IMR-90 (cell line): Measurements from ENCODE around the gene FRYL. TPM values are rescaled to one million over a fixed set of nuclear protein-coding genes. Genes with fewer than 3 reads are reported as not detected.

Source experiments
- ATAC-seq: fragments of 200-7000 bp; cut with Tn5 transposase; 2 replicates; pipeline ENCODE4 v1.9.1; 2020; ENCODE audit warnings: low read depth, mild to moderate bottlenecking, moderate library complexity
- BruUV-seq: library from RNA; stranded (reverse); fragments of 400-500 nt; replicated peaks from 2 replicates; lab custom pipeline; 2021; lab: Mats Ljungman, UMichigan
- CTCF ChIA-PET: fragments of 300-600 bp; formaldehyde crosslinking; extraction: SDS; loops from one replicate; lab custom pipeline; 2021; ENCODE audit warnings: antibody characterized with exemption; lab: Yijun Ruan, JAX
- POLR2A ChIA-PET: fragments of 300-600 bp; sonication (Branson Sonifier 250); formaldehyde crosslinking; loops from one replicate; lab custom pipeline; 2022; ENCODE audit warnings: antibody characterized with exemption; ENCODE audit not compliant: unreplicated experiment; lab: Charles Lee
- DNase-seq: peaks from one replicate; pipeline ENCODE4 v3.0.0; 2013
- H2AFZ ChIP-seq: replicated peaks from 2 replicates; pipeline ENCODE3; 2013; ENCODE audit warnings: low read length, mild to moderate bottlenecking; ENCODE audit not compliant: poor library complexity
- H2AK5ac ChIP-seq: 2 replicates; pipeline ENCODE4 v1.6.1; 2013; ENCODE audit warnings: low read depth, low read length, inconsistent platforms
- H2AK9ac ChIP-seq: replicated peaks from 2 replicates; pipeline ENCODE3; 2013; ENCODE audit warnings: mild to moderate bottlenecking, low read depth, low read length, moderate library complexity; ENCODE audit not compliant: poor library complexity
- H2BK120ac ChIP-seq: 2 replicates; pipeline ENCODE4 v1.6.1; 2013; ENCODE audit warnings: low read depth, low read length, inconsistent platforms
- H2BK15ac ChIP-seq: 3 replicates; pipeline ENCODE4 v1.6.1; 2013; ENCODE audit warnings: low read depth, low read length, inconsistent platforms
- H2BK20ac ChIP-seq: 2 replicates; pipeline ENCODE4 v1.6.1; 2013; ENCODE audit warnings: low read depth, mild to moderate bottlenecking, inconsistent platforms, low read length, moderate library complexity
- H2BK5ac ChIP-seq: 2 replicates; pipeline ENCODE4 v1.6.1; 2013; ENCODE audit warnings: mild to moderate bottlenecking, low read depth, low read length, inconsistent platforms; ENCODE audit not compliant: poor library complexity, severe bottlenecking
- H3K14ac ChIP-seq: replicated peaks from 2 replicates; pipeline ENCODE4 v1.6.1; 2013; ENCODE audit warnings: low read depth, low read length, inconsistent platforms
- H3K18ac ChIP-seq: 2 replicates; pipeline ENCODE4 v1.6.1; 2013; ENCODE audit warnings: low read depth, low read length, control low read depth
- H3K23ac ChIP-seq: 2 replicates; pipeline ENCODE4 v1.6.1; 2013; ENCODE audit warnings: low read depth, low read length, inconsistent platforms
- H3K27ac ChIP-seq: 2 replicates; pipeline ENCODE4 v1.5.1; 2013; ENCODE audit warnings: mild to moderate bottlenecking, control low read depth, low read length; ENCODE audit not compliant: insufficient read depth
- H3K27me3 ChIP-seq: 2 replicates; pipeline ENCODE4 v1.6.1; 2013; ENCODE audit warnings: low read length; ENCODE audit not compliant: control insufficient read depth, insufficient read depth
- H3K36me3 ChIP-seq: 2 replicates; pipeline ENCODE4 v1.6.1; 2013; ENCODE audit warnings: low read length, mixed read lengths; ENCODE audit not compliant: control insufficient read depth, insufficient read depth
- H3K4ac ChIP-seq: 2 replicates; pipeline ENCODE4 v1.6.1; 2013; ENCODE audit warnings: low read depth, low read length, inconsistent platforms
- H3K4me1 ChIP-seq: 2 replicates; pipeline ENCODE4 v1.6.1; 2013; ENCODE audit warnings: low read length, mixed read lengths; ENCODE audit not compliant: control insufficient read depth, insufficient read depth
- H3K4me2 ChIP-seq: 2 replicates; pipeline ENCODE4 v1.6.1; 2013; ENCODE audit warnings: low read depth, mild to moderate bottlenecking, control low read depth, low read length, moderate library complexity
- H3K4me3 ChIP-seq: 2 replicates; pipeline ENCODE4 v1.5.1; 2013; ENCODE audit warnings: low read depth, mild to moderate bottlenecking, control low read depth, low read length, moderate library complexity; ENCODE audit not compliant: insufficient read depth
- H3K56ac ChIP-seq: 2 replicates; pipeline ENCODE4 v1.6.1; 2013; ENCODE audit warnings: low read length, inconsistent platforms; ENCODE audit not compliant: insufficient read depth; ENCODE audit errors: extremely low read depth
- H3K79me1 ChIP-seq, 2 experiments: 2 replicates each; pipeline ENCODE4 v1.6.1; 2013; ENCODE audit warnings: low read length in 2 of 2, inconsistent platforms in 1 of 2, low read depth in 1 of 2
- H3K9ac ChIP-seq: 2 replicates; pipeline ENCODE4 v1.6.1; 2013; ENCODE audit warnings: low read depth, low read length, control low read depth
- H3K9me1 ChIP-seq: 2 replicates; pipeline ENCODE4 v1.6.1; 2013; ENCODE audit warnings: low read length, inconsistent platforms; ENCODE audit not compliant: insufficient read depth
- H3K9me3 ChIP-seq: 2 replicates; pipeline ENCODE4 v1.6.1; 2013; ENCODE audit warnings: low read length; ENCODE audit not compliant: control insufficient read depth, insufficient read depth
- H4K20me1 ChIP-seq: 2 replicates; pipeline ENCODE4 v1.6.1; 2013; ENCODE audit warnings: low read length, inconsistent platforms; ENCODE audit not compliant: insufficient read depth
- H4K5ac ChIP-seq: 2 replicates; pipeline ENCODE4 v1.6.1; 2013; ENCODE audit warnings: mild to moderate bottlenecking, low read depth, low read length, control low read depth
- H4K8ac ChIP-seq, 2 experiments: 2 replicates each; pipeline ENCODE4 v1.6.1; 2013; ENCODE audit warnings: low read depth in 2 of 2, low read length in 2 of 2, control low read depth in 1 of 2, inconsistent platforms in 1 of 2
- H4K91ac ChIP-seq: 2 replicates; pipeline ENCODE4 v1.6.1; 2013; ENCODE audit warnings: low read depth, low read length, inconsistent platforms; ENCODE audit not compliant: insufficient read depth
- BHLHE40 ChIP-seq: fragments of 150-350 bp; IDR thresholded peaks from 2 replicates; pipeline ENCODE4 v1.6.1; 2016; ENCODE audit warnings: mild to moderate bottlenecking, low read depth, low read length
- CEBPB ChIP-seq: IDR thresholded peaks from 2 replicates; pipeline ENCODE4 v1.6.1; 2012; ENCODE audit warnings: low read depth, low read length, improper control_type of control experiment
- CHD1 ChIP-seq: IDR thresholded peaks from 2 replicates; pipeline ENCODE4 v1.6.1; 2012; ENCODE audit warnings: low read depth, low read length, improper control_type of control experiment
- ELK1 ChIP-seq: fragments of 150-350 bp; IDR thresholded peaks from 2 replicates; pipeline ENCODE4 v1.6.1; 2016; ENCODE audit warnings: low read depth, mild to moderate bottlenecking, low read length, moderate library complexity, borderline replicate concordance
- FOS ChIP-seq: fragments of 150-350 bp; IDR thresholded peaks from 2 replicates; pipeline ENCODE4 v1.6.1; 2016; ENCODE audit warnings: low read depth, low read length
- MAFK ChIP-seq: IDR thresholded peaks from 2 replicates; pipeline ENCODE4 v1.6.1; 2012; ENCODE audit warnings: low read depth, low read length, improper control_type of control experiment
- MAZ ChIP-seq: IDR thresholded peaks from 2 replicates; pipeline ENCODE4 v1.6.1; 2012; ENCODE audit warnings: low read depth, mild to moderate bottlenecking, low read length, improper control_type of control experiment, moderate library complexity, borderline replicate concordance
- MXI1 ChIP-seq: IDR thresholded peaks from 2 replicates; pipeline ENCODE4 v1.6.1; 2012; ENCODE audit warnings: low read depth, mild to moderate bottlenecking, low read length, moderate library complexity, borderline replicate concordance
- NFE2L2 ChIP-seq: fragments of 150-350 bp; IDR thresholded peaks from 2 replicates; pipeline ENCODE4 v1.6.1; 2016; ENCODE audit warnings: low read depth, mild to moderate bottlenecking, low read length
- POLR2A ChIP-seq: IDR thresholded peaks from 2 replicates; pipeline ENCODE4 v1.6.1; 2012; ENCODE audit warnings: mild to moderate bottlenecking, low read depth, low read length
- RAD21 ChIP-seq: IDR thresholded peaks from 2 replicates; pipeline ENCODE4 v1.6.1; 2012; ENCODE audit warnings: low read length, improper control_type of control experiment
- RCOR1 ChIP-seq: IDR thresholded peaks from 2 replicates; pipeline ENCODE4 v1.6.1; 2012; ENCODE audit warnings: mild to moderate bottlenecking, low read length, improper control_type of control experiment; ENCODE audit not compliant: insufficient replicate concordance
- RFX5 ChIP-seq: IDR thresholded peaks from 2 replicates; pipeline ENCODE4 v1.8.0; 2012; ENCODE audit warnings: low read depth, mild to moderate bottlenecking, low read length, moderate library complexity
- SMC3 ChIP-seq: fragments of 150-350 bp; IDR thresholded peaks from 2 replicates; pipeline ENCODE4 v1.6.1; 2016; ENCODE audit warnings: low read depth, mild to moderate bottlenecking, antibody characterized with exemption, low read length, moderate library complexity
- USF2 ChIP-seq: fragments of 150-350 bp; IDR thresholded peaks from 2 replicates; pipeline ENCODE4 v1.6.1; 2017; ENCODE audit warnings: mild to moderate bottlenecking, antibody characterized with exemption, low read length, low read depth
- dilution Hi-C: fragments of 300-500 bp; cut with HindIII; formaldehyde crosslinking; loops from one replicate; pipeline ENCODE4 v1.14.3; 2018; ENCODE audit warnings: low sequenced_read_pairs; ENCODE audit not compliant: unreplicated experiment
- in situ Hi-C: fragments of 300-500 bp; cut with MboI; formaldehyde crosslinking; loops from 3 replicates; pipeline ENCODE4 v1.14.3; 2019; ENCODE audit warnings: low sequenced_read_pairs, inconsistent platforms, mixed read lengths
- intact Hi-C: fragments of 100-400 bp; cut with micrococcal nuclease; formaldehyde crosslinking; loops from 2 replicates; pipeline ENCODE4 v1.10.0; 2022
- polyA plus RNA-seq, 3 experiments: library from polyadenylated mRNA; depleted of rRNA; stranded (reverse); fragments of >200 nt; gene quantifications; 2 replicates each; pipeline ENCODE4 v1.2.3, GENCODE V29; 2012; ENCODE audit warnings: low replicate concordance in 1 of 3
- total RNA-seq: library from RNA; depleted of rRNA; stranded (reverse); fragments of >200 nt; gene quantifications from 2 replicates; pipeline ENCODE4 v1.2.3, GENCODE V29; 2012
- TF ChIP-seq, protein P1 (sequence below): conservative IDR thresholded peaks from 2 replicates; pipeline ENCODE4 v1.5.1; 2012; ENCODE audit warnings: mild to moderate bottlenecking, low read depth, low read length, improper control_type of control experiment

FRYL gene
- total and polyA plus RNA-seq, 2 of the 4 experiments (the other 2 are of a cell fraction), result 9.9 to 77.4 TPM

DNA sequence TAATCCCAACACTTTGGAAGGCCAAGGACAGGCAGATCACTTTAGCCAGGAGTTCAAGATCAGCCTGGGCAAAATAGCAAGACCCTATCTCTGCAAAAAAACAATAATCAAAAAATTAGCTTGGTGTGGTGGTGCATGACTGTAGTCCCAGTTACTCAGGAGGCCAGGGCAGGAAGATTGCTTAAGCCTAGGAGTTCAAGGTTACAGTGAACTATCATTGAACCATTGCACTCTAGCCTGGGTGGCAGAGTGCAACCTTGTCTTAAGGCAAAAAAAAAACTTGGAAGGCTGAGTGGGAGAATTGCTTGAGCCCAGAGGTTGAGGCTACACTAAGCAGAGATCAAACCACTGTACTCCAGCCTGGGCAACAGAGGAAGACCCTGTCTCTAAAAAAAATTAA lies 5.2 kb upstream of the FRYL start:
- Histone ChIP-seq H3K4ac (no peak overlapping the region), H4K91ac (no peak overlapping the region), H2AK5ac (no peak overlapping the region), H2AFZ (no peak overlapping the region), H3K9me1 (0 out of 2 replicates have a peak, but pooled peaks cover 3% of the 10 kb centered on the region), H2BK20ac (no peak overlapping the region), H3K4me3 (no peak overlapping the region), H2BK120ac (no peak overlapping the region), H2AK9ac (no peak overlapping the region), H3K79me1 (no peaks in the 10 kb centered on the region), H3K36me3 (no peaks in the 10 kb centered on the region), H3K27me3 (no peaks in the 10 kb centered on the region), H3K14ac (no peak overlapping the region), H3K9ac (no peak overlapping the region), H3K56ac (no peak overlapping the region), H4K8ac (no peak overlapping the region), H3K18ac (no peak overlapping the region), H3K4me1 (peaks cover 3% of the 10 kb centered on the region; the same call in 1 of the 2 replicates), H4K20me1 (no peaks in the 10 kb centered on the region), H3K27ac (no peak overlapping the region), H3K9me3 (no peaks in the 10 kb centered on the region), H3K23ac (no peak overlapping the region), H4K5ac (no peak overlapping the region), H2BK5ac (no peak overlapping the region), H2BK15ac (no peak overlapping the region), H3K4me2 (no peak overlapping the region)
- no TSS peak for BruUV-seq
- POLR2A ChIA-PET, result no interaction called here
- intact Hi-C loops (no loop called here), in situ Hi-C loops (no loop called here), dilution Hi-C loops (no loop called here)
- CTCF ChIA-PET, result no interaction called here
- DNase-seq (no peak), ATAC-seq (no peak)
- TF ChIP-seq USF2, result no peak
- TF ChIP-seq NFE2L2, result no peak
- TF ChIP-seq, protein P1, sequence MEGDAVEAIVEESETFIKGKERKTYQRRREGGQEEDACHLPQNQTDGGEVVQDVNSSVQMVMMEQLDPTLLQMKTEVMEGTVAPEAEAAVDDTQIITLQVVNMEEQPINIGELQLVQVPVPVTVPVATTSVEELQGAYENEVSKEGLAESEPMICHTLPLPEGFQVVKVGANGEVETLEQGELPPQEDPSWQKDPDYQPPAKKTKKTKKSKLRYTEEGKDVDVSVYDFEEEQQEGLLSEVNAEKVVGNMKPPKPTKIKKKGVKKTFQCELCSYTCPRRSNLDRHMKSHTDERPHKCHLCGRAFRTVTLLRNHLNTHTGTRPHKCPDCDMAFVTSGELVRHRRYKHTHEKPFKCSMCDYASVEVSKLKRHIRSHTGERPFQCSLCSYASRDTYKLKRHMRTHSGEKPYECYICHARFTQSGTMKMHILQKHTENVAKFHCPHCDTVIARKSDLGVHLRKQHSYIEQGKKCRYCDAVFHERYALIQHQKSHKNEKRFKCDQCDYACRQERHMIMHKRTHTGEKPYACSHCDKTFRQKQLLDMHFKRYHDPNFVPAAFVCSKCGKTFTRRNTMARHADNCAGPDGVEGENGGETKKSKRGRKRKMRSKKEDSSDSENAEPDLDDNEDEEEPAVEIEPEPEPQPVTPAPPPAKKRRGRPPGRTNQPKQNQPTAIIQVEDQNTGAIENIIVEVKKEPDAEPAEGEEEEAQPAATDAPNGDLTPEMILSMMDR, result no peak
- no peak for TF ChIP-seq MAZ
- no peak for TF ChIP-seq RFX5
- no peak for TF ChIP-seq CHD1
- TF ChIP-seq CEBPB, result no peak
- no peak for TF ChIP-seq RAD21
- no peak for TF ChIP-seq ELK1
- TF ChIP-seq MAFK, result no peak
- TF ChIP-seq FOS, result no peak
- TF ChIP-seq MXI1, result no peak
- TF ChIP-seq BHLHE40, result no peak
- no peak for TF ChIP-seq SMC3
- no peak for TF ChIP-seq POLR2A
- no peak for TF ChIP-seq RCOR1
